DMS79 treated with DMSO at 0.1 percent for 48 hours (cell line): ENCODE data around the gene UAP1L1.
A peak's percentile ranks its signal among the peaks of the same experiment; 100 is the strongest.

Source experiments
- DNase-seq: peaks from one replicate; lab custom pipeline; 2025; lab: John Stamatoyannopoulos, UW

UAP1L1 gene

DNA sequence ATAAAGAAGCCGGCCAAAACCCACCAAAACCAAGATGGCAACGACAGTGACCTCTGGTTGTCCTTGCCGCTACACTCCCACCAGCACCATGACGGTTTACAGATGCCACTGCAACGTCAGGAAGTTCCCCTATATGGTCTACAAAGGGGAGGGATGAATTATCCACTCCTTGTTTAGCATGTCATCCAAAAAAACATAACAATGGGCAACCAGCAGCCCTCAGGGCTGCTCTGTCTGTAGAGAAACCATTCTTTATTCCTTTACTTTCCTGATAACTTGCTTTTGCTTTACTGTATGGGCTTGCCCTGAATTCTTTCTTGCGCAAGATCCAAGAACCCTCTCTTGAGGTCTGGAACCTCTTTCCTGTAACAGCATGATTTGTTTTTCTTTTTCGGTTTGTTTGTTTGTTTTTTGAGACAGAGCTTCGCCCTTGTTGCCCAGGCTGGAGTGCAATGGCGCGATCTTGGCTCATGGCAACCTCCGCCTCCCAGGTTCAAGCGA lies 2.0 kb upstream of the UAP1L1 start:
- DNase-seq, result no peak

- DNase-seq, result no peak
Measured at GRCh38 chr9:137076636-137077009, 694 bp upstream of the UAP1L1 start.

DNA sequence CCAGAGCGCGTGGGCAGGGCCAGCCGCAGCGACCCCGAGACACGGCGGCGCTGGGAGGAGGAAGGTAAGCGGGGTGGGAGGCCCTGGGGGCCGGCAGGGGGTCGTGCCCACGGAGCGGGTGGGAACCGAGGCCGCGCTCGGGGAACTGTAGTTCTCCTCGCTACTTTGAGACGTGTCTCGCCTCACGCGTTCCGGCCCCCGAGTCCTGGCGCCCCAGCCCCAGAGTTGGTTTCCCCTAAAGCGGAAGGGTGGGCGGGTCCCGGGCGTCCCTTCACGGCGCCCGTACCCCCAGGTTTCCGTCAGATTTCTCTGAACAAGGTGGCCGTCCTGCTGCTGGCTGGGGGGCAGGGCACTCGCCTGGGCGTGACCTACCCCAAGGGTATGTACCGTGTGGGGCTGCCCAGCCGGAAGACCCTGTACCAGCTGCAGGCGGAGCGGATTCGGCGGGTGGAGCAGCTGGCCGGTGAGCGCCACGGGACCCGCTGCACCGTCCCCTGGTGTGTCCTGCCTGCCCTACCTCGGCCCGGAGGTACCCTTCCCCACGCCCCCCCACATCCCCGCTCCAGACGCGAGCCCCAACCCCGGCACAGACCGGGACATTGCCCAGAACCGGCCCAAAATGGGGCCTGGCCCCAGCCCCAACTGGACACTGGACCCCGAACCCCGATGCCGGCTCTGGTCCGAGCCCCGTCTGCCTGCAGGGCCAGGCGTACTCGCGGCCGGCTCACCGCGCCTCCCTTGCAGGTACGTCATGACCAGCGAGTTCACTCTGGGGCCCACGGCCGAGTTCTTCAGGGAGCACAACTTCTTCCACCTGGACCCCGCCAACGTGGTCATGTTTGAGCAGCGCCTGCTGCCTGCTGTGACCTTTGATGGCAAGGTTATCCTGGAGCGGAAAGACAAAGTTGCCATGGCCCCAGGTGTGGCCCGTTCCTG lies 709 bp downstream of the UAP1L1 start:
- DNase-seq, result no peak

GRCh38 chr9:137078701-137079400 lies 1.5 kb downstream of the UAP1L1 start:
- no peak for DNase-seq

GRCh38 chr9:137079401-137079787 lies 2.1 kb downstream of the UAP1L1 start:
- no peak for DNase-seq

DNA sequence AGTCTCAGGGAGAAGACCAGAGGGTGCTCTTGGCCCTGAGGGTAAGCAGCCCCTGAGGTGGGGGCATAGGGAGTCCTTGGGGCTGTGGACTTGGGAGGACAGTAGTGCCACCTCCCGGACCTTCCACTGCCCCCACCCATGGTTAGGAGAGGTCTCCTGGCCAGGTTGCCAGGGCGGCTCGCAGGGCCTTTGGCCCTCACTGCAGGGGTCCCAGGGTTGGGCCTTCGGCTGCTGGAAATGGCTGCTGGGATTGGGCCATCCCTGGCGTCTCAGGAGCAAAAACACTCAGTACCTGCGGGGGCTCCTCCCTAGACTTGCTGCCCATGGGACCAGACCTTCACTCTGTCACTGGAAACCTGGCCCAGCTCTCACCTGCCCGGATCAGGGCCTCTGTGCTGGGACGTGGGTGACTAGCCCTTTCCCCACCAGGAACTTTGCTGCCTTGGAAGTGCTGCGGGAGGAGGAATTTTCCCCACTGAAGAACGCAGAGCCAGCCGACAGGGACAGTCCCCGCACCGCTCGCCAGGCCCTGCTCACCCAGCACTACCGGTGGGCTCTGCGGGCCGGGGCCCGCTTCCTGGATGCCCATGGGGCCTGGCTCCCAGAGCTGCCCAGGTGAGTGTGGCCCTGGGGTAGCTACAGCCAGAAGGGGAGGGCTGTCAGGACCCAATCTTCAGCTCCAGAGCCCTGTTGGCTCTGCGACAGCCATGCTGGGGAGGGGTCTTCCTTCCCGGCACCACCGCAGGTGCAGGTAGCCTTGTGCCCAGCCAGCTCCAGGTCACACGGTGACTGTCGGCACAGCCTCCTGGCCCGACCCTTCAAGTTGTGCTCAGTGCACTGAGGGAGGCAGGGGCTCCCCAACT lies 3.2 kb downstream of the UAP1L1 start:
- no peak for DNase-seq

DNA sequence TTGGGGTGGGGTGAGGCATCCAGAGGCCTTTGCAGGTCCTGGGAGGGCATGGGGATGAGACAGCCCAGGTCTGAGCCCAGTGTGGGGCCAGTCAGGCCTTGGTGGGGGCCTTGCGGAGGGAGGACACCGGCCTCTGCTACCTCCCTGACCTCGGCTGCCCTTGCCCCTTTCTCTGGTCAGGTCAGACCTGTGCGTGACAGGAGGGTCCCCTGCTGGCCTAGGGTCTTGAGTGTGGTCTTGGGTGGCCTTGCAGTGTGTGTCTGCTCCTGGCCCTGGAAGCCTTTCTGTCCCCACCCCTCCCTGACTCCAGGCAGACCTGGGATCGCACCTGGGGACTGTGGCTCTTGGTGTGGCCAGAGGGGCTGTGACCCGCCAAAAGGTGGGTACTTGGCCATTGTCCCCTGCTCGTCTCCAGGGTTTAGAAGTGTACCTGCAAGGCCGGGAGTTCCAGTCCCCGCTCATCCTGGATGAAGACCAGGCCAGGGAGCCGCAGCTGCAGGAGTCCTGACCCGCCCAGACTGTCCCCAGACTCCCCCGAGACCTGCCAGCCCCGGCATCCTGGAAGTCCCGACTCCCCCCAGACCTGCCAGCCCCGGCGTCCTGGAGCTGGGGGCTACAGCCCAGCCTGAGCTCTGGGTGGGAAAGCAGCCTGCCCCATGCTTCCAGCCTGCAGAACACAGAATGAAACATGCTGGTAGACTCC lies 5.1 kb downstream of the UAP1L1 start:
- DNase-seq, result no peak

DNA sequence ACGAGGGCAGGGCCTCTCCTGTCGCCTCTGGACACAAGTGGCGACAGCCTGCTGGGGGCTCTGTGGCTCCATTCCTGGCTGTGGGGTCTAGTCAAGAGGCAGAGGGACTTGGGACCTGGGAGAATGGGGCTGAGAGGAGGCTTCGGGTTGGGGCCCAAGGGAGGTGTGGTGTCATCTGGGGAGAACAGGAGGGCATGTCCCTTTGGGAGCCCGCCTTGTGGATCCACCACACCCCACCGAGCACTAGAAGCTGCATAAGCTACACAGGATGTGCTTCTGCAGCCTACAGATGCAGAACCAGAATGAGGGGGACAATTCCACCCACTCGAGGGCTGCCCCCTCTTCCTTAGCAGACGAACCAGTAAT lies 5.6 kb downstream of the UAP1L1 start:
- DNase-seq, result no peak

GRCh38 chr9:137083394-137084004 lies 6.2 kb downstream of the UAP1L1 start:
- no peak for DNase-seq

- peak; percentile 71 for DNase-seq
Measured at GRCh38 chr9:137084526-137084925, 7.2 kb downstream of the UAP1L1 start.

- DNase-seq, result no peak
Measured at GRCh38 chr9:137085920-137086530, 8.7 kb downstream of the UAP1L1 start.

DNA sequence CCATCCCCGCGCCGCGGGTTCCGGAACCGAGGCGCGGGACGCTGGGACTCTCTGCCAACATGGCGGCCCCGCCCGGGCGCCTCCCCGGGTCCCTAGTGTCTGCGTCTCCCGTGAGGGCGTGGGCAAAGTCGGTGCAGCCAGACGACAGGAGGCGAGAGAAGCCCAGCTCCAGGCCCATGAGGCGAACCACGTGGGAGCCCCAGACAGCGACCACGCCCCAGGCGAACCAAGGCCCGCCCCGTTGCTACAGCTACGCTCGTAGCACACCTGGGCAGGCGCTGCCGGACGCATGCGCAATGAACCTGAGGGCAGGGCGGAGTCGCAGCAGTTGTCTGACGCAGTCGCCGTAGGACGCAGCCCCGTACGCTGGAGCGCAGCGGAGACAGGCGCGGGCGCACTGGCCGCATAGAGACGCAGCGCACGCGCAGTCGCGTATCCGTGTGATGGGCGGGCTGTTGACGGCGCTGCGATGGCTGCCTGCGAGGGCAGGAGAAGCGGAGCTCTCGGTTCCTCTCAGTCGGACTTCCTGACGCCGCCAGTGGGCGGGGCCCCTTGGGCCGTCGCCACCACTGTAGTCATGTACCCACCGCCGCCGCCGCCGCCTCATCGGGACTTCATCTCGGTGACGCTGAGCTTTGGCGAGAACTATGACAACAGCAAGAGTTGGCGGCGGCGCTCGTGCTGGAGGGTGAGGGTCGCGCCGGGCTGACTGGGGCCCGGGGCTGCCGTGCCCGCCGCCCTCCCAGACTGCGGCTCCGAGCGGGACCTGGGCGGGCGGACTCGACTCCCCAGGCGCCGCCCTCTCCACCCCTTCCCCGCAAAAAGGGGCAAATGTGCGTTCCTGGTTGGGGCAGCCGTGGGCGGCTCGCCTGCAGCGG lies 9.5 kb downstream of the UAP1L1 start, which contains the start of gene MAN1B1:
Gene MAN1B1 (plus strand): TSS at position 455 of the 878 bp plus-strand sequence. CDS start 15 bp downstream, at position 470.
- peak; percentile 97 for DNase-seq

DNA sequence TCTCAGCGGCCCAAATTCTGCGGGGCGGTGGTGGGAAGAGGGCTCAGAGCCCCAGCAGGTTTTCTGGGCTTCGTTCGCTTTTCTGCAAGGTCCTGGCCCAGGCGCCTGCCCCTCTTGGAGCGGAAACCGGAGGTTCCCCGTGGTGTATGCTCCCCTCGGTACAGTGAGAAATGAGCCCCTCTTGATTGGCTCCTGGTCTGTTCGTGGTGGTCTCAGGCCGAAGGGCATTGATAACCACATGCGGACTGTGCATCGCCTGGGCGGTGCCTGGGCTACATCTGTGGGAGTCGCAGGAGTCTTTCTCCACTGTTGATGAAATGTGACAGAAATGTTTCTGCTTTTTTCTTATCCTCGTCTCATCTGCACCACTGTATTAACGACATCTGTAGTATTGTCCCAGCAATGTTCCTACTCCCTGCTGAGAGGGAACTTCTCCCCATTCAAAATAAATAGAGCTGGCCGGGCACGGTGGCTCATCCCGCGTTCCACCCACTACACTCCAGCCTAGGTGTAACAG lies 10.2 kb downstream of the UAP1L1 start:
- no peak for DNase-seq

- no peak for DNase-seq
Measured at GRCh38 chr9:137088121-137088520, 10.8 kb downstream of the UAP1L1 start.

DNA sequence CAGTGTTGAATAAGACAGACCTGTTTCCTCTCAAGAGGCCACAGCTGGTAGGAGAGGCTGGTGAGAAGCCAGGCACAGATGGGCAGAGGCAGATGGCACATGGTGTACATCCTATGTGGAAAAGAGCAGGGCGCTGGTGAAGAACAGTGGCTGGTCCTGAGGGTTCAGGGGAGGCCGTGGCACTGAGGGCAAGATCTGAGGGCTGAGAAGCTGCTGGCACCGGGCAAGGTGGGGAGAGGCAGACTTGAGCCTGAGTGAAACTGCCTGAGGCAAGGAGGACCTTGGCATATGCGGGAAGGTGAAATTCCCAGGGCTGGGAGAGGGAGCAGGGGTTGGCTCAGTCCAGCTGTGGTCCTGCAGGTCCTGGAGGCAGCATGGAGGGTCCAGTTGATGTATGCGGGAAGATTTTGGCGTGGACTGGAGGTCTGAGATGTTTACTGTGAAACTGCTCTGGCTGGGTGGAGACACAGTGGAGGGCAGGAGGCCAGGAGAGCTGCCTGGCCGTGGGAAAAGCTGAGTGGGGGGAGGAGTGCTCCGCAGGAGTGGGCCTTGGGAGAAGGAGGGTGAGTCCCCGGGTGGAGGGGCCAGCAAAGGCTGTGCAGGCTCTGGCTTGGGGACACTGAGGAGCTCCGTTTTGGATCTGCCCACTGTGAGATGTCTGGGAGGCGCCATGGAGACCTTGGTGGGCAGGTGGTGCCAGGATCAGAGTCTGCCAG lies 12.1 kb downstream of the UAP1L1 start:
- DNase-seq, result no peak

GRCh38 chr9:137095664-137096517 lies 18.6 kb downstream of the UAP1L1 start:
- DNase-seq, result no peak

DNA sequence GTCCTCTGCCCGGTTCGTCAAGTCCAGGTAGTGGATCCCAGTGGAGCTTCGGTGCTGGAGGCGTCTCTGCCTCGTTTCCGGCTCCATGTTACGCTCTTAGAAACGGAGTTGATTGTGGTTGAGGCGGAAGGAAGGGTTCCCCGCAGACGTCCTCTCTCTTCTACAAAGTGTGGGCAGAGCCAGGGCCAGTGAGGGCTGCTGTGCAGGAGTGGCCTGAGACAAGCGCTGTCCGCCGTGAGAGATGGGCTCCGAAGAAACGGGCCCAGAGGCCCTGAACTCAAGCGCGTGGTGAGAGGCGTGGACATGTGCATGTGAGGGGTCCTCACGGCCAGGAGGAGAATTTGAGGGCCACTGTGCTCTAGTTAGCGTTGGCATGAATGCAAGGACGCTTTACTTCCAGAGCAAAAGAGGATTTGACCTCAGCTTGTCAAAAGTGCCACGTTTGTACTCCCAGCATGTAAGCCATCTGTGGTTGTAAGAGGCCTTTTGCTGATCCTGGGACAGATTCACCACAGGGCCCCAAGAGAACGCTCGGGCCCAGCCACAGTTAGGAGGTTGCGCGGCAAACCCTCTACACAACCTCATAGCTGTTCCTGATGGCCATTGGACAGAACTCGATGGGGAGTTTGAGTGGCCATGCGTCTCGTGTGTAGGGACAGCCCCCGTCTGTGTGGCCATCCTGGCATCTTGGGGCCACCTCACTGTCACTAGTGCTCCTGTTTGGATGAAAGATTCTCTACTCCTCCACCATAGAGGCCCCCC lies 19.6 kb downstream of the UAP1L1 start:
- no peak for DNase-seq
